Stimulated activated CD8-positive, alpha-beta memory T cell treated with anti-CD3 and anti-CD28 coated beads, Interleukin-15, amount 100 ng/mL, for 1 hour (primary cell): Measurements from ENCODE around the gene FBXO10.

ENCODE experiments used
- DNase-seq: peaks from one replicate; pipeline ENCODE4 v3.0.0-alpha.2; 2020; ENCODE audit warnings: low read depth

Gene FBXO10

GRCh38 chr9:37592108-37592951 is 16.1 kb upstream of the FBXO10 start, which contains the start of gene TOMM5:
TOMM5 (minus strand) TSS chr9:37592597; CDS start chr9:37592532, 65 bp downstream.
- peak; percentile 77 for DNase-seq

DNA sequence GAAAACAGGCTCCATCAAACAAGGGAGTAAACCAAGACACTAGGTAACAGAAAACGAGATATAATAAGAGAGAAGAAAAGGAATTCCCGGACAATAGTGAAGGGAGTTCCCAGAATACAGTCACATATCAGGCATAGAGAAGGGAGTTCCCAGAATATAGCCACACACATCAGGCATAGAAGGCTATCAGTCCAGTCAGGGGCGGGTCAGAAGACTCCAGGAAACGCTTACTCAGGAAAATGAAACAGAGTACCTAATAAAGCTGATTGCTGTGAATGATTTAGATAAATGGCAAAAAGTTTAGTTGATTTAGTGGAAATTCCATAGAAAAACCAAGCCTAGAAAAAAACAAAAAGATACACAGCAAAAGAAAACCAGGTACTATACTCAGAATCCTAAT is 11.3 kb upstream of the FBXO10 start:
- DNase-seq: no peak

DNA sequence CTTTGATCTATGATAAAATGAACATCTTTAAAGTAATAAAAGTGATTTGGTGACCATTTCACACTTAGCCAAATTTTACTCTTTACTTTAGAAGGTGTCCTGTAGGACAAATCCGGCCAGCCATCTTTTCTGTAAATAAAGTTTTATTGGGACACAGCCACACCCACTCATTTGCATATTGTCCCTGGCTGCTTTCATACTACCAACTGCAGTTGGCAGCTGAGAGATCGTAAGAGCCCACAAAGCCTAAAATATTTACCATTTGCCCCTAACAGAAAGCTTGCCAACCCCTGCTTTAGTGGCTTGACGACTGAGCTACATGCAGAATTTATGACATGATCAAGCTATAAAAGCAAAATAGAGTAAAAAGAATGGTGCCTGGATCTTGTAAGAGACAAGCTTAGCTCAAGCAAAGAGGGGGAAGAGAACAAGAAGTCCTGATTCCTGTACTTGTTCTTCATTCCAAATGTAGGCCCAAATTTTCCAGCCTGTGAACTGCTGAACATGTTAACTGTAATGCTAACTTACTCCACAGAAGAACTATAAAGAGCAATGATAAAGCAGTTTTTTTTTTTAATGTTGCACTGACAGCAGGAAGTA is 7.4 kb upstream of the FBXO10 start:
- DNase-seq: no peak

- no peak for DNase-seq
Measured at GRCh38 chr9:37582548-37583157, 6.5 kb upstream of the FBXO10 start.

GRCh38 chr9:37575511-37575914 is 667 bp downstream of the FBXO10 start:
- no peak for DNase-seq

DNA sequence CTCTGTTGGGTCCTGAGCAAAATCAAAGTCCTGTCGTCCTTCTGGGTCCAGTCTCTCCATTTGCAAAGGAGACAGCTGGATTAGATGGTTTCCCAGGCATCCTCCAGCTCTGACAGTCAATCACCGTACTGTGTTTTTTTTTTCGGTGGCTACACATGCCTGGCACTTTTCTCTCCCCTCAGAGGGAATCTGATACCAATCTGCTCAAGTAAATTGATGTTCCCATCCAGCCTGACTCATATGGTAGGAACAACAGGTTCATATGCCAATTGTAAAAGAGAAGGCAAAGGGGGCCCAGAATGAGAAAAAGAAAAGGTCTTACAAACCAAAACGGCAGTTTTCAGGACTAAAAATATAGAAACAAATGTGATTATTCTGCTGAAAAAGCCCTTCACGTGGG is 1.2 kb downstream of the FBXO10 start:
- DNase-seq: no peak

DNA sequence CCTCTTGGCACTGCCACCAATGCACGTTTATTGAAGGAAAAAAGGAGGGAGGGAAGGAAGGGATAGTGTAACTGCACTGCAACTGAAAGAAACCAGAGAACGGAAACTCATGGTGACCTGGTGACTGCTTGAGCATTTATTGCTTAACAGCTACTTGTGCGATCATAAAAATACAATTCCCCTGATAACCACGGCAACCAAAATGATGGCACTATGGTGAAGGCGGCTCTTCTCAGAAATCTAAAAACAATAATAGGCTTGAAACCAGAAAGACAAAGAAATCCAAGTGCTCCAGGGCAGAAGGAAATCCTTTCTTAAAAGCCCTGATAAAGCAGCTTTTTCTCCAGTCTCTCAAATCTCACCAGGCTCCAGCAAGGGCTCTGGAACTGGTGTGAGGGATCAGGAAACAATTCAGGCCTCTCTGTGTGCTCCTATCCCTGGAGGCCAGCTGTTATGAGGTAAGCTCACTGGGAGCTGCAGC is 1.9 kb downstream of the FBXO10 start:
- DNase-seq: no peak

- DNase-seq: no peak
Measured at GRCh38 chr9:37571282-37571681, 4.9 kb downstream of the FBXO10 start.

GRCh38 chr9:37566716-37567115 is 9.5 kb downstream of the FBXO10 start:
- DNase-seq: no peak

DNA sequence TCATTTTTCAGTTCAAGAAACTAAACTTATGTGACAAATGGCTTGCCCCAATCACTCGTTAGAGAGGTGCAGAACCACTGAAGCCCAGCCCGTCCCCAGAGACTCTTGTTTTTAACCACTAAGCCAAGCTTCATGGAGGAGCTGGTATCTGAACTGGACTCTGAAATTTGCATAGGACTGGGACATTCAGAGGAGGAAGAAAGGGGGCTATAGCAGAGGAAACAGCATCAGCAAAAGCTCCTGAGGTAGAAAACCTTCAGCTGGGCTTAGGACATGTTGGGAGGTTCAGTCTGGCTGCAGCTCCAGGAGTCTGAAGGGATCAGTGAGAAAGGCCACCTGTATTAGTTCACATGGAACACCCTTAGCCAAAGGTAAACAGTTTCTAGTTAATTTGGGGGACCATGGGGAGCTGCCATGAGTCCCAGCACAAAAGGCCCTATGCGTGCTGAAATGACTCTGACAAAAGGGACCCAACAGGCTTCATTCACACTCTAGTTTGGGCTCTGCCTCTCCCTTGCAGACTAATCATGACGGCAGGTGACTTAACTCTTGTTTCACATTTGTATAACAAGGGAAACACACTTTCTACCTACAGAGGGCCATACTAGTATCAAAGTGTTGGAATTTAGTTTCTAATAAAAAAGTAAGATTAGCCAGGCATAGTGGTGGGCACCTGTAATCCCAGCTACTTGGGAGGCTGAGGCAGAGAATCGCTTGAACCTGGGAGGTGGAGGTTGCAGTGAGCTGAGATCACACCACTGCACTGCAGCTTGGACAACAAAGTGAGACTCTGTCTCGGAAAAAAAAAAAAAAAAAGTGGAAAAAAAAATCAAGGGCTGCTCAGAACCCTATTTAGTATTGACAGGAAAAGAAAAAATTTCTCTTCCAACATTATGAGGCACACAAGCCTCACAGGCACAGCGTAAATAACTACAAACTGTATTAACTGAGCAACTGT is 10.2 kb downstream of the FBXO10 start:
- no peak for DNase-seq

- DNase-seq: no peak
Measured at GRCh38 chr9:37564916-37565315, 11.3 kb downstream of the FBXO10 start.

DNA sequence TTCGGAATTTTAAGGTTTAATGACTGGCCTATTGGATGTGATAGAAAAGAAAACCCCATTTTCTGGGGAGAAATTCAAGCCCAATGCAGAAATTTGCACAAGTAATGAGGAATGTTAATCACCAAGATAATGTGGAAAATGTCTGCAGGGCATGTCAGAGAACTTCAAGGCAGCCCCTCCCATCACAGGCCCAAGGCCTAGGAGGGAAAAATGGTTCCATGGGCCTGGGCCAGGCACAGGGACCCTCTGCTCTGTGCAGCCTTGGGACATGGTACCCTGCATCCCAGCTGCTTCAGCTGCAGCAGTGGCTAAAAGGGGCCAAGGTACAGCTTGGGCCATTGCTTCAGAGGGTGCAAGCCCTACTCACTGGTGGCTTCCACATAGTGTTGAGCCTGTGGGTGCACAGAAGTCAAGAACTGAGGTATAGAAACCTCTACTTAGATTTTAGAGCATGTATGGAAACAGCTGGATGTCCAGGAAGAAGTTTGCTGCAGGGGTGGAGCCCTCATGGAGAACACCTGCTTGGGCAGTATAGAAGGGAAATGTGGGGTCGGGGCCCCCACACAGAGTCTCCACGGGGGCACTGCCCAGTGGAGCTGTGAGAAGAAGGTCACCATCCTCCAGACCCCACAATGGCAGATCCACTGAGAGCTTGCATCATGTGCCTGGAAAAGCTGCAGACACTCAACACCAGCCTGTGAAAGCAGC is 12.2 kb downstream of the FBXO10 start:
- no peak for DNase-seq

GRCh38 chr9:37562826-37563225 is 13.4 kb downstream of the FBXO10 start:
- DNase-seq: no peak

DNA sequence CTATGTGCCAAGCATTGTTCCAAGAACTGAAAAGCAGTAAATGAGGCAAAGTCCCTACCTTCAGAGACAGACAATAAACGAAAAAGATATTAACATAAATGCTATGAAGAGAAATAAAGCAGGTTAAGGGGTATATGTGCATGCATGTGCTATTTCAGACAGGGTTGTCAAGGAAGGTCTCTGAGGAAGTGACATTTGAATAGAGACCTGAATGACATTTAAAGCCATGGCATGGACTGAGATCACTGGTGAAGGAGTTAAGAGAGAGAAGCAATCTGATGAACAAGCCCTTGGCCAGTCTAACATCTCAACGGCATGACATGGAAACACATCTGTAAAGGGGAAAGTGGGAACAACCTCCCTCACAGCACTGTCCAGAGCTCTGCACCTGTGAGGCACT is 14.5 kb downstream of the FBXO10 start:
- DNase-seq: no peak

GRCh38 chr9:37559855-37560592 is 16.2 kb downstream of the FBXO10 start:
- DNase-seq: no peak

GRCh38 chr9:37559125-37559524 is 17.1 kb downstream of the FBXO10 start:
- DNase-seq: no peak

- DNase-seq: no peak
Measured at GRCh38 chr9:37555786-37556185, 20.4 kb downstream of the FBXO10 start.

GRCh38 chr9:37554318-37554717 is 21.9 kb downstream of the FBXO10 start:
- DNase-seq: no peak

GRCh38 chr9:37551888-37552287 is 24.3 kb downstream of the FBXO10 start:
- no peak for DNase-seq

DNA sequence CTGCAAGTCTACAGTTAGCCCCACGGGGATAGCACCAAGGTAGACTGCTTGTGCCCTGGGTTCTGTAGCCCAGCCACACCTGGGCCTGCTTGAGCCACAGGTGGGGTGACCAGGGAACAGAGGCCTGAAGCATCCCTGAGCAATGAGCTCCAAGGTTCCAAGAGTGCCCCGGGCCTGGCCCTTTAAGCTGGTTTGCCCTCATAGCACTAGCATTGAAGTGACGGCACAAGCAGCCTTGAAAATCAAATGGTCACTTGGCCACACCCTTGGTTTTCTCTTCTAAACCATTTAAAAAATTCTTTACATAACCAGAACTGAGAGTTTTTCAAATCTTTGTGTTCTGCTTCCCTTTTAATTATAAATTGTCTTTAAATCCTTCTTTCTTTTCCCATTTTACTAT is 24.7 kb downstream of the FBXO10 start:
- DNase-seq: no peak

DNA sequence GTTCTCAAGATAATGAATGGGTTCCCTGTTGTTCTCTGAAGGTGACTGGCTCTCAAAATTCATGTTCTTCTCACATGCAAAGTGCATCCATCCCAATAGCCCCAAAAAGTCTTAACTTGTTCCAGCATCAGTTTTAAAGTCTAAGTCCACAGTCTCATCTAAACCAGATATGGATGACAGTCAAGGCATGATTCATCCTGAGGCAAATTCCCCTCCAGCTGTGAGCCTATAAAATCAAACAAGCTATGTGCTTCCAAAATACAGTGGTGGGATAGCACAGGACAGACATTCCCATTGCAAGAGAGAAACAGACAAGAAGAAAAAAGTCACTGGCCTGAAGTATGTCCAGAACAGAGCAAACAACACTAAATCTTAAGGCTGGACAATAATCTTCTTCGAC is 25.4 kb downstream of the FBXO10 start:
- DNase-seq: no peak
